Measurements from ENCODE around the gene SREBF1. TPM values are rescaled to one million over a fixed set of nuclear protein-coding genes. Genes with fewer than 3 reads are reported as not detected.

SREBF1 gene
- total and polyA plus RNA-seq, 2 experiments from 2014 or later, result 19.2 to 36.2 TPM

GRCh38 chr17:17793378-17794214 is 43.2 kb downstream of the SREBF1 start:
- no peak for TF ChIP-seq EZH2 (IDR thresholded peaks at IDR 0.05; ENCODE audit: insufficient read depth, poor library complexity, severe bottlenecking)
- no peak for TF ChIP-seq EZH2phosphoT487 (IDR thresholded peaks at IDR 0.05; ENCODE audit: insufficient read depth, low read depth)
- H3F3A ChIP-seq (ENCODE audit: insufficient read depth), result no peaks in the 10 kb centered on the region
- in situ Hi-C loops (cut with MboI), result no loop called here
- H3K27me3 ChIP-seq (replicated peaks; ENCODE audit: insufficient read depth), result no peaks in the 10 kb centered on the region
- WGBS, 2 experiments (ENCODE audit: low coverage in 1 of 2, low lambda C conversion rate in 2 of 2, missing lambda C conversion rate in 2 of 2), result 94 to 95% methylated on average over 30 of the region's 30 CpGs
- no peaks in the 10 kb centered on the region for H3K36me3 ChIP-seq (ENCODE audit: low read depth)
- no peak overlapping the region for H3K9ac ChIP-seq
- H3K9me3 ChIP-seq (ENCODE audit: low read depth), result no peaks in the 10 kb centered on the region
- no peaks in the 10 kb centered on the region for H3K9me2 ChIP-seq (ENCODE audit: insufficient read depth)
- no peaks in the 10 kb centered on the region for H4K20me1 ChIP-seq (ENCODE audit: insufficient read depth)
- H3K4me1 ChIP-seq (ENCODE audit: insufficient read depth), result no peaks in the 10 kb centered on the region
- H3K27ac ChIP-seq, result no peak overlapping the region
- no peak overlapping the region for H3K4me2 ChIP-seq (ENCODE audit: unreplicated experiment)
- H2AFZ ChIP-seq, result no peak overlapping the region
- H3K79me2 ChIP-seq (ENCODE audit: insufficient read depth), result peaks cover 16% of the 10 kb centered on the region
- no peak for DNase-seq
- H3K4me3 ChIP-seq, result no peak overlapping the region

GRCh38 chr17:17792551-17793377 is 44.0 kb downstream of the SREBF1 start:
- peak; percentile 53 for DNase-seq

GRCh38 chr17:17792037-17792550 is 44.7 kb downstream of the SREBF1 start:
- no peak for TF ChIP-seq EZH2phosphoT487 (IDR thresholded peaks at IDR 0.05; ENCODE audit: insufficient read depth, low read depth)
- no peak for TF ChIP-seq EZH2 (IDR thresholded peaks at IDR 0.05; ENCODE audit: insufficient read depth, poor library complexity, severe bottlenecking)
- no peak overlapping the region for H3K4me2 ChIP-seq (ENCODE audit: unreplicated experiment)
- H2AFZ ChIP-seq, result no peak overlapping the region
- no peaks in the 10 kb centered on the region for H3K9me3 ChIP-seq (ENCODE audit: low read depth)
- H3K79me2 ChIP-seq (ENCODE audit: insufficient read depth), result peaks cover 20% of the 10 kb centered on the region
- 63 to 64% methylated on average over 15 to 18 of the region's 18 CpGs for WGBS, 2 experiments (ENCODE audit: low coverage in 1 of 2, low lambda C conversion rate in 2 of 2, missing lambda C conversion rate in 2 of 2)
- H3K4me3 ChIP-seq, result no peak overlapping the region
- no peaks in the 10 kb centered on the region for H4K20me1 ChIP-seq (ENCODE audit: insufficient read depth)
- H3K4me1 ChIP-seq (ENCODE audit: insufficient read depth), result no peaks in the 10 kb centered on the region
- in situ Hi-C loops (cut with MboI), result no loop called here
- no peaks in the 10 kb centered on the region for H3F3A ChIP-seq (ENCODE audit: insufficient read depth)
- no peak overlapping the region for H3K27ac ChIP-seq
- no peak for DNase-seq
- H3K9me2 ChIP-seq (ENCODE audit: insufficient read depth), result no peaks in the 10 kb centered on the region
- no peaks in the 10 kb centered on the region for H3K36me3 ChIP-seq (ENCODE audit: low read depth)
- H3K9ac ChIP-seq, result no peak overlapping the region
- no peaks in the 10 kb centered on the region for H3K27me3 ChIP-seq (replicated peaks; ENCODE audit: insufficient read depth)

More at GRCh38 chr17:17792551-17793377, 44.0 kb downstream of the SREBF1 start:
- 74 to 80% methylated on average over 21 to 38 of the region's 38 CpGs for WGBS, 2 experiments (ENCODE audit: low coverage in 1 of 2, low lambda C conversion rate in 2 of 2, missing lambda C conversion rate in 2 of 2)
- H4K20me1 ChIP-seq (ENCODE audit: insufficient read depth), result no peaks in the 10 kb centered on the region
- in situ Hi-C loops (cut with MboI), result no loop called here
- H3F3A ChIP-seq (ENCODE audit: insufficient read depth), result no peaks in the 10 kb centered on the region
- no peak overlapping the region for H3K4me2 ChIP-seq (ENCODE audit: unreplicated experiment)
- H3K4me3 ChIP-seq, result no peak overlapping the region
- H3K27ac ChIP-seq, result no peak overlapping the region
- no peaks in the 10 kb centered on the region for H3K27me3 ChIP-seq (replicated peaks; ENCODE audit: insufficient read depth)
- H3K79me2 ChIP-seq (ENCODE audit: insufficient read depth), result peaks cover 16% of the 10 kb centered on the region
- no peaks in the 10 kb centered on the region for H3K4me1 ChIP-seq (ENCODE audit: insufficient read depth)
- H3K9me2 ChIP-seq (ENCODE audit: insufficient read depth), result no peaks in the 10 kb centered on the region
- H3K36me3 ChIP-seq (ENCODE audit: low read depth), result no peaks in the 10 kb centered on the region
- TF ChIP-seq EZH2 (IDR thresholded peaks at IDR 0.05; ENCODE audit: insufficient read depth, poor library complexity, severe bottlenecking) (no peak), EZH2phosphoT487 (IDR thresholded peaks at IDR 0.05; ENCODE audit: insufficient read depth, low read depth) (no peak)
- H2AFZ ChIP-seq, result no peak overlapping the region
- H3K9me3 ChIP-seq (ENCODE audit: low read depth), result no peaks in the 10 kb centered on the region
- no peak overlapping the region for H3K9ac ChIP-seq

GRCh38 chr17:17790637-17791464 is 45.9 kb downstream of the SREBF1 start:
- Histone ChIP-seq H4K20me1 (ENCODE audit: insufficient read depth) (no peaks in the 10 kb centered on the region), H3K4me3 (no peak overlapping the region), H3K79me2 (ENCODE audit: insufficient read depth) (peaks cover 33% of the 10 kb centered on the region), H3K4me2 (ENCODE audit: unreplicated experiment) (no peak overlapping the region), H3F3A (ENCODE audit: insufficient read depth) (no peaks in the 10 kb centered on the region), H3K4me1 (ENCODE audit: insufficient read depth) (no peaks in the 10 kb centered on the region), H3K9ac (no peak overlapping the region), H3K27ac (no peak overlapping the region), H3K36me3 (ENCODE audit: low read depth) (no peaks in the 10 kb centered on the region), H3K9me2 (ENCODE audit: insufficient read depth) (no peaks in the 10 kb centered on the region), H3K9me3 (ENCODE audit: low read depth) (no peaks in the 10 kb centered on the region), H3K27me3 (replicated peaks; ENCODE audit: insufficient read depth) (no peaks in the 10 kb centered on the region), H2AFZ (no peak overlapping the region)
- in situ Hi-C loops (cut with MboI), result no loop called here
- no peak for DNase-seq
- 91 to 95% methylated on average over 21 to 26 of the region's 26 CpGs for WGBS, 2 experiments (ENCODE audit: low coverage in 1 of 2, low lambda C conversion rate in 2 of 2, missing lambda C conversion rate in 2 of 2)
- TF ChIP-seq EZH2phosphoT487 (IDR thresholded peaks at IDR 0.05; ENCODE audit: insufficient read depth, low read depth) (no peak), EZH2 (IDR thresholded peaks at IDR 0.05; ENCODE audit: insufficient read depth, poor library complexity, severe bottlenecking) (no peak)

All from GM23248 (cell line).